8988T (cell line): ENCODE measurements around the gene SERGEF.
"Not testable (repeated sequence)": the region's sequence is repeated elsewhere in the genome, so short reads cannot be mapped to it uniquely, and the experiment has no call there.

Source experiments
- DNase-seq: peaks from one replicate; pipeline ENCODE4 v3.0.0; 2011

Gene SERGEF

DNA sequence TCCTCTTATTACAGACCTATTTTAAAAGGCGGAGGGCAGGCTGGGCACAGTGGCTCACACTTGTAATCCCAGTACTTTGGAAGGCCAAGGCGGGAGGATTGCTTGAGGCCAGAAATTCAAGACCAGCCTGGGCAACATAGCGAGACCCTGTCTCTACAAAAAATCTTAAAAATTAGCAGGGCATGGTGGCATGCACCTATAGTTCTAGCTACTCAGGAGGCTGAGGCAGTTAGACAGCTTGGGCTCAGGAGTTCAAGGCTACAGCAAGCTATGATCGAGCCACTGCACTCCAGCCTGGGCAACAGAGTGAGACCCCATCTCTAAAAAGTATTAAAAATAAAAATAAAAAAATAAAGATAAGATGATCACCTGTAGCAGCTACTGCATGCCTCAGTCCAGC, 12.7 kb downstream of the SERGEF start:
- not testable (repeated sequence) for DNase-seq

DNA sequence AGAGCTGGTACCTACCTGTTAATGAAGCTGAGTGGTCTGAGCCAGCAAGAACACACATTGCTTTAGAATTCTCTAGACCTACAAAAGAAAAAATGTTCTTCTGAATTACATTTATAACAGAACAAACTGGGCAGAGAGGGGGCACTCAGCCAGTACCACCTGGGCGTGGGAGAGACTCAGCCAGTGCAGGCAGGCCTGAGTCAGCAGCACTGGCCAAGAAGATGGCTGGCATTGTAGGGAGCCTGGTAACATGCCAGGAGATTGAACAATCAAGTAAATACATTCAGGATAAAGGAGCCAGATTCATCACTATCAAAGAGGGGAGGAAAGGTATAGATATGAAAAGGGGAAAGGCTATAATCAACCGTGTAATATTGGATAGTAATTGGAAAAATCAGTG, 19.9 kb downstream of the SERGEF start:
- no peak for DNase-seq

DNA sequence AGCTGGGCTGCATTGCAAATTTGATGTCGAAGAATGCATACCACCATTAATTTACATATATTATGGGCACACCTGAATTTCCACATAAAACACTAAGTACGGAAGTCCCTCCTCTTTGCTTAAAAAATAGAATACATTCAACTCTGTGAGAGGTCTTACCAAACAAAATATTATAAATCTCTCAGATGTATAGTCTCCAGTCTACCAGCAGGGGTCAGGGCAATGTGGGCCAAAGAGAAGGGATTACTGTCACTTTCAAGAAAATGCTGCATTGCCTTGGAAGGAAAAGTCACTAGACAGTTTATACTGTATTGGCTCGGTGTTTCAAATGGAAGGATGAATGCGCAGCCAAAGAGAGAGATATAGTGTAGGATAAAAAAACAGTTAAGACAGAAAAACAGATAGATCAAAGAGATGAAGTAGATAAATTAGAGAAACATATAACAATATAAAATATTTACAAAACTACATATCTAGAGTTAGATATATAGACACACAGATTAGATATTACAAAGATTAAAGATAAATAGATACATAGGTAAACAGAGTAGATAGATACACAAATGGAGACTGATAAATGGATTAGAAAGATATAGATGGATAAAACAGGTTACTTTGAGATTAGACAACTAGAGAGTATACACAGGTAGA, 20.9 kb downstream of the SERGEF start:
- peak; percentile 24 for DNase-seq

DNA sequence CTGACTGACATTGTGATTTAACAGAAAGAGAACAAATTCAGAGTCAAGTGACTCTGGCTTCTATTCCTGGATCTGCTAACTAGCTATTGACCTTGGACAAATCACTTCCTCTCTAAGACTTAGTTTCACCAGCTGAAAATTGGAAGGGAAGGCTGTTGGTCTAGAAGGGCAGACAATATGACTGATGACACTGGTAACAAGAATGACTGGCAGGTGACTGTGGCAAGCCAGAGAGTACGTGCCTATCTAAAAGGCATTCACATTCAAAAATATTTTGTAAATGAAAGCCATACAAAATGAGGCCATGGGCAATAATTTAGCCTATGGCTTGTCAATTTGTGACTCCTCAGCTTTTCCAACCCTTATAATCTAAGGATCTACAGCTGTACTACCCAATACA, 23.5 kb downstream of the SERGEF start:
- no peak for DNase-seq

DNA sequence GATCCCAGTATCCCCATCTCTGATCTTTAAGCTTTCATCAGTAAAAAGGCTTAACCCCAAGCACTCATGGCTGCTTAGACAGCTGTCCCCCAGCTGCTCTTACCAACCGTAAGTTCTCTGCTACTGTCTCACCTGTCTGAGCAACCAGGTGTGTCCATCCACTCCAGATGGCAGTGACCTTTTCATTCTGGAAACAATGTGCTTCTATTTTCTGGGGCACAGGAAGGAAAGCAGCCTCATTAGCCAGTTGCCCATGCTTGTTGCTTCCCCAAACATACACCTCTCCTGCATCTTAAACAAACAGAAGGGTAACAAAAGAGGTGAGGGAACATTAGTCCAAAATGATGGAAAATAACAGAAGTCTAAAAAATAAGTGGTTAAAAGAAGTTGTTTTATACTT, 24.4 kb downstream of the SERGEF start:
- no peak for DNase-seq

DNA sequence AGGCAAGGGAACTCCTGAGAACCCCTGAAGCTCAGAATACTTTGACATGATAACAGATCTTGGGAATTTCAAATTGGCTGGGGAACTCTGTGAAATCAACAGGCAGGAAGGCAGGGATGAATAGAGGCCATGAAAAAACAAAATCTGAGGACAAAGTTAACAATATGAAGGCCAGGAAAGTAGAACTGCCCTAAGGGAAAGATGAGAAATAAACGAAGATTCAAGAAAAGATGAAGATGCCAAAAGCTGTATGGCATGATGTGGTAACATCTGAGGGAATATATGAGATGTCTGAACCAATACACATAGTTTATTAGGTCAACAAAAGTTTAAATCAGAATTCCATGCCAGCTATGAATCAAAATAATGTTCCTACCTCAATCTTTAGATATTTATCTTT, 25.0 kb downstream of the SERGEF start:
- DNase-seq = no peak

DNA sequence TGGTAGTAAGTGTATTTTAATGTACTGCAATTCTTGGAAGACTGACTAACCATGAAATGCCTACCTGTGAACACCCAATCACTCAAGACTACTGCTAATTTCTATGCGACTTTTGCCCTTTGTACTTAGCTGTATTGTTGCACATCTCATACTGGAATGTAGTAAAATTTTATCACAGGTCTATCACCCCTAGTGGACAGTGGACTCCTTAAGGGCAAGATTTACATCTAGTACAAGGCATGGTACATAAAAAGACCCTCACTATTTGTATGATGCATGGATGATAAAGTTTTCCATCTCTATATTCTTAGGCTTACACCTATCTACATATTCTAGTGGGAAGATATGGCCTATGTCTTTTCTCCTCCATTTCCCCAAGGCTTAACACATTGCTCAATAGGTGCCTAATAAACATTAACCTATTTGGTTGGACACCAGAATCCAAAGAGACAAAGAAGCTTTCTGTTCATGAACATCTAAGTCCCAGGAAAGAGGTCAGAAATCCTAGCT, 26.1 kb downstream of the SERGEF start:
- DNase-seq = no peak

DNA sequence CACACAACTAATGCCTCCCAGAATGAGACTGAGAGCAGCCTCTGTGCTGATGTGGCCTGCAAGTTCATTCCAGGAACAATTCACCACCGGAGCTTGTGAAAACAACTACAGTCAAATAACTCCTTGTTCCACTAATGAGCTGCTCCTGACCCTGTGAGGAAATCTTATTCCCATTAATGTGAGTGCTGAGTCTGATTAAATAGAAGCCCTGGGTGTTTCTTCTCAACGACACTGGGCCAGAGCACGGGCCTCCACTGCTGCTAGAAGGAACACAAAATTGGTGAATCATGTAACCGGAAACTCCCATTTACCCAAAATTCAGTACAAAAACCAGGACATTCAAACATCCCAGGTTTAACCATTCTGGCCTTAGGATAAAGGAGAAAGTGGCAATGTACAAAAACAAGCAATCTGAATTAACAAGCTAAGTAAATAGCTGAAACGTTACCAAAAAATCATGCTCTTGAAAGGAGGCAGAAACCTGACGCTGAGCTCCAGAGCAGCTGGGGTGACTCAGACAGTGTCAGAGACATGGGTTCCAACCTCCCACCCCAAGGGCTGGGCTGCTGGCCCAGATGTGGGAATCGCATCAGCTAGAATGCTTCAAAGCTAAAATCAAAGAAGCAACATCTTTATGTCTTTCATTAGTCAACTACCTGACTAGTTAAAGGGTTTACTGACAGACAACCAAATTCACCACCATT, 26.7 kb downstream of the SERGEF start:
- no peak for DNase-seq

DNA sequence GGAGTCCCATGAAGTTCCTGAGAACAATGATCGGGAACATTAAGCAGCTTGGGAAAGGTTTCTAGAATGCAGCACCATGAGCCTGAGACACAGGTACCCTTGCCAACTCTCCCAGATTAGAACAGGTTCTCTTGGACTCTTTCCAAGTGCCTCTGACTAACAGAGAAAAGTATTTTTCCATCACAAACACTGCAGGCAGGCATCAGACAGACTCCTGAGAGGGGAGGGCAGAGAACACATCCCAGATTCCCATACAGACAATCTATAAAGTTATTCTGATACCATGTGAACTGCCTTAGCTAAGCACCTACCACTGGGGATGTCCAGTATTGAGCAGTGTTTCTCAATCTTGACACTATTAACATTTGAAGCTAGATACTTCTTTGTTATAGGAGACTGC, 27.3 kb downstream of the SERGEF start:
- DNase-seq = no peak

DNA sequence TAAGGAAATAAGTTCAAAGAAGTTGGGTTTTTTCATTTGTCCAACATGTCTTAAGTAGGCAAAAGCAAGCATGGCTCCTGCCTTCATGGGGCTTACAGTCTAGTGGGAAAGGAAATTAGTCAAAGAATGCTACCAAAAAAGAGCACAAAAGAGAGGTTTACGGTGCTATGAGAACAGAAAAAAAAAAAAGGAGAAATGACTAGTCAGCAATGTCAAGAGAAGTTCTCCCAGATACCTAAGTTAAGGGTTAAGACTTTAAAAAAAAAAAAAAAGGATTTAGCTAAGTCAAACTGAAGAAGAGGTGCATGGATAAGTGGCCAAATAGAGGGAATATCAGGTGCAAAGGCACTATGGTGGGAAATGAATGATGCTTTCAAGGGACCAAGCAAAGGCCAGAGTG, 29.3 kb downstream of the SERGEF start:
- no peak for DNase-seq

DNA sequence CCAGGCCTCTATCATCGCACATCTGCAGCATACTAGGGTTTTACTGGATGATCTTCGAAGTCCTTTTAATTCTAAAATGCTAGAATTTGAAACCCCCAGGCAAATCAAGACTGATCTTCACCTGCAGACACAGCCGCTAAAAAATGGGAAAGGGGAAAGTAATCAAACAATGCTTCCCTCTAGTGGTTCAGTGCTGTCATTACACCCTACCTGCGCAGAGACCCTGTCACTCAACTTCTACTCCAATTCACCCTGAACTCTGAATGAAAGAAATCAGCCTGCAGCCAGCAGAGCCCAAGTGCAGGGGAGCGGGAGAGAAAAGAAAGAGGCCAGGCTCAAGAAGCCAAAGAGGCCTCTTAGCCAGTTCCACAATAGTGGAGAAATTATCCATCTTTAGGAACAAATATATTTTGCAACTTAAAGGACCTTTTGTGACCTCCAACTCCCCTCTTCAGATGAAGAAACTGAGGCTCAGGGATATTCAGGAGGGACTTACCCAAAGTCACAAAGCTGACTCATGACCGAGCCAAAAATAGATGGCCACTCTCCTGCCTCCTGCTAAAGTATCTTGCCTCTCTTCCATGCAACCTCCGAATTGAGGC, 33.0 kb downstream of the SERGEF start:
- DNase-seq = peak; percentile 37

DNA sequence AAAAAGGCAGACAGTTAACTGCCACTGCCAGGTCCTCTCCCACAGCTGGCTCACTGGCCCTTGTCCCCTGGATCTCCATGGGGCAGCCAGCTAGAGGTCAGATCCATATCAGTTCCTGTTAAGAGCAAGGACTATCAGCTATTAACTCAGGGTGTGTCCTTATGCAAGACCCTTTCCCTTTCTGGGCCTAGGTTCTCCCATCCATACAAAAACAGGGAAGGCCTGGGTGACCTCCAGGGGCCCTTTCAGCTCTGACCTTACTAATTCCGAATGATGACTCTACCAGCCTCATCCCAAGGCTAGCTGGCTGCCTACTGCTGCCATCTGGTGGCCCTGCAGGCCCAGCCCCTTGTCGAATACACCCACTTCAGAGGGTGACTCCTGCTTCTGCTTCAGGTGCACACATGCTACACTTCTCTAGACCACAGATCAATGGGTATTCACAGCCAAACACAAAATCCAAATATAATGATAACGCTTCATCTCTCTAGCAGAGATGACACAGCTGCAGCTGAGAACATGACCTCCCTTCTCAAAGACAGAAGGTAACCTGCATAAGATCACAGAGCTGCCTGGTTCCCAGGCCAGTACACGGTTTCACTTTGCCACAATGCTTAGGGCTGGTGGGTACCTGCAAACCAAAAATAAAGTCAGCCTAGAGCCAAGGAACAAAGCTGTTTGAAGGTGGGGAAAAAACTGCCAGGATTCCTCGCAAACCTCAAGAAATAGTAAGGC, 34.1 kb downstream of the SERGEF start:
- peak; percentile 40 for DNase-seq

DNA sequence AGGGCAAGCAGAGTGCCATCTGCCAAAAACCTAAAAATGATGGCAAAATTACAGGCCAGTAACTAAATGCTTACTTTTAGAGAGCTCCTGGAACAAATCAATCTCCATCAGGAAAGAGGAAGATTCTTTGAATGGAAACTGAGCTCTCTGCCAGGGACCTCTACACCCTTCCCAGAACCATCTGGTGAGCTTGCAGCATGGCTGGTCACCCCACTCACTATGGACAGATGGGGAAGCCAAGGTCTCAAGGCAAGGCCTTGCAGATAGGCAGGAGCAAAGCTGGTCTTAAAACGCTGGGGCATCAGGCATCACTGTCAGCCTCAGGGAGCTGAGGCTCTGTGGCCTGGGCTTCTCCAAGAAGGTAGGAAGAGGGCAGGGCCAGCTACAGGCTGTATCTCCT, 36.2 kb downstream of the SERGEF start:
- DNase-seq = no peak

DNA sequence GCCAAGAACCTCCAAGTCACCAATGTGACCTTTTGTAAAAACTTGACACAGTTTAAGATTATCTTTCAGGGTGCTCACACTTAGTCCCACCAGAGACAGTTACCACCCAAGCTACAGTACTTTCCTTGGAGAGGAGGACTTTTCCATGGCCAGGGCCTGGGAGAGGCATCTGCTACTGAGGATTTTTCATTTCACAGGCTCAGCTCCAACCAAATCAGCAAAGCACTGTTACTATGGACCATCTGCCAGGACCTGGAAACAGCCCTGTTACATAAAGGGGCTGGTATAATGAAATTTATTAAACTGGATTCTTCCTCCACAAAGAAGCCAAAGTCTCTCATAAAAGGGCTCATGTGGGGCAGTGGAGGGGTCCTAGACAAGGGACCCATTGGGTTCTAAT, 38.6 kb downstream of the SERGEF start:
- DNase-seq = no peak

DNA sequence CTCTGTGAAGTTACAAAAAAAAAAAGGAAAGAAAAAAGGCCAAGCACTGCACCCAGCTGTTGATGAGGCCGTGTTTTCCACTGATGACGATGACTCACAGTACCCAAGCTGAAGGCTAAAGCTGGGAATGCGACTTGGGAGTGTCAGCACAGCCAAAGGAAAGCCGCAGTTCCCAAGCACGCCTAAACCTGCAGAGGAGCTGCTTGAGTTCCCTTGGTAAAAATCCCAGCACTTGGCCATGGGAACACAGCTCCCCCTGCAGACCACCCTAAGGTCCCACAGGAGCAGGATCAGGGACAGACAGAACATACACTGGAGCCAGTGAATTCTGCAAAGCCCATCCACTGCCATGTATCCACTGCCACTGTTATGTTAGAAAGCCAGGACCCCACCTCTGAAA, 39.9 kb downstream of the SERGEF start:
- DNase-seq = peak; percentile 63

DNA sequence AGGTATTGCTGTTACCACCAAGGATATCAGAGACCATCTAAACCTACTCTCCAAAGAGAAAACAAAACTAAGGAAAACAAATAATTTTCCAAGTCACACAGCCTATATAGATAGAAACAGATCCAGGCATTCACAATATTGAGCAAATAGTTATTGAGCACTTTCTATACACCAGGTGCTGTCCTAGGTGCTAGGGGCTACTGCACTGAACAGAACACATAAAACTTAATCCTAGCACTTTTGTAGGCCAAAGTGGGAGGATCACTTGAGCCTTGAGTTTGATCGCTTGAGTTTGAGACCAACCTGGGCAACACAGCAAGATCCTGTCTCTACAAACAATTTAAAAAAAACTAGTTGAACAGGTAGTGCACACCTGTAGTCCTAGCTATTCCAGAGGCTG, 44.6 kb downstream of the SERGEF start:
- DNase-seq = no peak

DNA sequence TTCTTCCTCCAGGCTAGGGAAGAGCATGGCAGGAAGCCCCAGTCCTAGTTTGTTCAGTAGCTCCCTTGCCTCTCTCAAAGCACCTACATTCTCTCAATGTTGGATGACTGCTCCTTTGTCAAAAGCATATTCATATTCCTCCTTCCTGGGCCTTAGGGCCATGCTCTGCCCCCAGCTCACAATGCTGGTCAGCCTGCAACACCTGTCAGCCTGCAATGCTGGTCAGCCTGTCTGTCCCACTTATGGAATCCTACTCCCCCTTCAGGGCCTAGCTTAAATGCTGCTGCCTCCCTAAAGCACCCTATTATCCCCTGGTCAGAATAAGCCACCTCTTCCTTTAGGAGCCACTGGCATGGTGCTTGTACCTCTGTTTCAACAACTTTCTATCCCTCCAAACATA, 45.2 kb downstream of the SERGEF start:
- no peak for DNase-seq

DNA sequence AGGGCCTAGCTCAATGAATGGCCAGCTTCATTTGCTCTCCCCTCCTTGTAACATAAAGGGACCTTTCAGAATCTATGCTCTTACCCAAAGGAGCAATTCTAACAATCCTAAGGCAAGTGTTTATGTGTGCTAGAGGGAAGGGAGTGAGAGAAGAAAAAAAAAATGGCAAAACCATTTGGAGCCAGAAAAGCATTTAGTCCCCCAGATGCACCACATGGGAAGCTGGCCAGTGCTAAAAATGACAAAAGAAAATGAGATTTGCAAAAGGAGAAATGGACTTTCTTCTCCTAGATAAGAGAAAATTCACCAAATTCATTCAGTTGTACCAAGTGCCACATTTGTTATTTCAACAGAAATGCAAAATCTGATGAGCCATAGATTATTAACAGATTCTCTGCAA, 52.8 kb downstream of the SERGEF start:
- no peak for DNase-seq

DNA sequence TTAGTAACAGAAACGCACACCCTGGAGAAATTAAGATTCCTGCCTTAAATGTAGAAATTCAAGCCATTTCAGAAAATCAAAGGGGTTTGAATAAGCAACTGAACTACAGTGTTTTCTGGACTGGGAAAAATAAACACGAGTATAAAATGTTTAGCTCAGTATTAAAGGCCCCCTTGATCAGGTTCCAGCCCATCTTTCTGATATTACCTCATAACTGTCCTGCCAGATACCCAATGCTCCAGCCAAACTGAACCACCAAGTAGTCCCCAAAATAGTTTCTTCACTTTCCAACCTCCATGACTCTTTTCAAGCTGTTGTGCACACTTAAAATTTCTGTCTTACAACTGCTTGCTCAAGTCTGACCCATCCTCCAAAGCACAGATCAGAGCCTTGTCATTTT, 54.4 kb downstream of the SERGEF start:
- DNase-seq = no peak

DNA sequence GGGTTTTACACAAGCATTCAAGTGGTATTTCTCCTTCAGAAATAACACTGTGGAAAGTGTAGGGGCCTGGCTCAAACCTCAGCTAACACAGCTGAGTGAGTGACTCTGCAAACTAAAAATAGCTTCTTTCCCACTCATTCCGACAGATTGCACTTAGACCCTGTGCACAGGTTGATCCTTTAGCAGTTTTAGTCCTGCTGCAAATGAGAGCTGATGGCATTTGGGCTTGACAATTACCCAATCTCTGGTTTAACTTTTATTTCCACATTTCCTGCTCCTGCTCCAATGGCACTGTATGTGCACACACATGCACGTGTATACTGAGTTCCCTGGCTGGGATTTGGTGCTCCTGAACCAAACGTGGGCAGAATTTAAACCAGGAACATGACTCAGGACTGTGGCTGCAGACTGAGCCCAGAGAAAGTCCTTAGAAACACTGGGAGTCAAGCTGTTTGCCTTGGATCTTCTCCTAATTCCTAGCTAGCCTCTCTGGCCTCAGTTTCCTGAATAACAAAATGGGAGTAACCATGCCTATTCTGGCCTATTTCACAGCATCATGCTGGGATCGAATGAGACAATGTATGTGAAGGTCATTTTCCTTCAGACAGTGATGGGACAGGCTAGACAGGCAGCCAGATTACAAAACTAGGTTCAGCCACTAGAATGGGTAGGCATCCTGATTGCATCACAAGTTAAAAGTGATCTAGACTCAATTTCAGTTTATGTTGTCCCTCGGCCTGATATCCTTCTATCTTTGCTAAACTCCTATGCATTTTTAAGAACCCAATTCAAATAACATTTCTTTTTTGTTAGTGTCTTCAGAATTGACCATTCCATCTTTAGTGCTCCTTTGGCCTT, 58.2 kb downstream of the SERGEF start:
- DNase-seq = no peak

DNA sequence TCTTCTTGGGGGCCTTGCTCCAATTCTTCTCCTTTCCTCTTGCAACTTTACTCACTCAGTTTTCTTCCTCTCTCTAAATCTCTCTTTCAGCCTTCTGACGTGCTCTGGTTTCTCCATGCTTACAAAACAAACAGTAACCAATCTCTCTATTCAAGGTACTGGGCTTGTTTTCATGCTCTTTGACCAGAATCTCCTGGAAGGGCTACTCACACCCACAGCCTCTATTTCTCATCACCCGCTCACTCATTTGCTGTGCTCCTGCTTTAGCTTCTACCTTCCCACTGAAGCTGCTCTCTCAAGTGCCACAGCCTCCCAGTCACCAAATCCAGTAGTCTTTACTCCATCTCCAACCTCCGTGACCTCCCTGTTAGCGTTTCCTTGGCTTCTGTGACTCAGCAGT, 60.4 kb downstream of the SERGEF start:
- DNase-seq = no peak

DNA sequence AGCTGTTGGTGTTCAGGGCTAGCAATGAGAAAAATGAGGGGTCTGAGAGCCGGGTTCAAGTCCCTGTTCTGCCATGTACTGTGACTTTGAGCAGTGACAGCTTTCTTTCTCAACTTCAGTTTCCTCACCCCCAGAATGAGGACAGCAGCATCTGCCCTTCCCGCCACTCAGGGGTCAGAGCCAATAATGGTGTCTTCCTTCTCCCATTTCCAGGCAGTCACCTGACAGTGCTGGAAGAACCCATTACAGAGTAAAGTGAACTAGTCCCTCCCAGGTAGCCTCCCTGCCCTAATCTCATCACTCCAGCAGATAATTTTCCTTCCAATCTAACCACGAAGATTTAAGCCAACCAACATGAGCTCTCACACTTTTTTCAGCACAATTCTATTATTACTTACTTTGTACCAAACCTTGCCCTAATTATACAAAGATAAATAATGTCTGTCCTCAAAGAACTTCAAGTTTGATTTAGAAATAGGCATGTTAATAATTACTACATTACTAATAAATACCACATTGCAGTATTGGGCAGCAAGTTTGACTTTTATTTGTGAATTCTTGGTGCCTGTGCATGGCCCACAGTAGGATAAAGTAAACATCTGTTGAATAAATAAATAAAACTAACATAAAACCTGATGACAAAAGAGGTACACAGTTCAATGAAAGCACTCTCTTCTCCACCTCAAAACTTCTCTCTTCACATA, 61.0 kb downstream of the SERGEF start:
- no peak for DNase-seq
